GM12878 (cell line): Measurements from ENCODE around the gene EDEM3. TPM values are rescaled to one million over a fixed set of nuclear protein-coding genes. Genes with fewer than 3 reads are reported as not detected.

Experiments
- ATAC-seq: fragments of 200-7000 bp; cut with Tn5 transposase; 3 replicates; pipeline ENCODE4 v1.9.1; 2020; ENCODE audit warnings: mild to moderate bottlenecking, moderate library complexity
- BruUV-seq: library from RNA; stranded (reverse); fragments of 400-500 nt; replicated peaks from 2 replicates; lab custom pipeline; 2021; lab: Mats Ljungman, UMichigan
- CTCF ChIA-PET: fragments of 300-600 bp; sonication (Branson Sonifier 250); formaldehyde crosslinking; extraction: SDS; loops from one replicate; lab custom pipeline; 2021; ENCODE audit warnings: inconsistent platforms; lab: Yijun Ruan, JAX
- POLR2A ChIA-PET: fragments of 350-600 bp; formaldehyde crosslinking; extraction: SDS; loops from one replicate; lab custom pipeline; 2021; ENCODE audit warnings: inconsistent platforms; lab: Charles Lee
- RAD21 ChIA-PET: fragments of 300-600 bp; sonication (Branson Sonifier 250); formaldehyde crosslinking; loops from one replicate; lab custom pipeline; 2023; ENCODE audit warnings: antibody characterized with exemption; ENCODE audit not compliant: unreplicated experiment; lab: Charles Lee
- SMC1A ChIA-PET: fragments of 300-600 bp; sonication (Branson Sonifier 250); formaldehyde crosslinking; loops from one replicate; lab custom pipeline; 2023; ENCODE audit not compliant: unreplicated experiment, uncharacterized antibody; lab: Charles Lee
- DNase-seq: peaks from one replicate; pipeline ENCODE4 v3.0.0-alpha.2; 2011; ENCODE audit warnings: low read depth, low spot score
- FAIRE-seq: peaks from 3 replicates; lab custom pipeline; 2011; peaks lifted over from hg19 to GRCh38; lab: Jason Lieb, UNC
- H2AFZ ChIP-seq: 2 replicates; pipeline ENCODE4 v1.6.0; 2011; ENCODE audit warnings: low read depth, low read length, control low read depth; ENCODE audit not compliant: control insufficient read depth
- H3K27ac ChIP-seq: 2 replicates; pipeline ENCODE4 v1.5.1; 2011; ENCODE audit warnings: control low read depth; ENCODE audit not compliant: control insufficient read depth, insufficient read depth
- H3K27me3 ChIP-seq, 2 experiments: replicated peaks in 1 of 2; 2 replicates each; pipeline versions ENCODE4 v1.6.0 to v1.6.1; 2011; ENCODE audit warnings: low read length in 1 of 2; ENCODE audit not compliant: control insufficient read depth in 2 of 2, insufficient read depth in 2 of 2
- H3K36me3 ChIP-seq, 2 experiments: 2 replicates each; pipeline ENCODE4 v1.5.1; 2011; ENCODE audit warnings: low read length in 1 of 2; ENCODE audit not compliant: control insufficient read depth in 2 of 2, insufficient read depth in 2 of 2
- H3K4me1 ChIP-seq: 2 replicates; pipeline ENCODE4 v1.6.1; 2011; ENCODE audit warnings: mild to moderate bottlenecking, low read length, moderate library complexity, mixed read lengths; ENCODE audit not compliant: control insufficient read depth, insufficient read depth
- H3K4me2 ChIP-seq: 2 replicates; pipeline ENCODE4 v1.6.0; 2011; ENCODE audit warnings: control low read depth; ENCODE audit not compliant: control insufficient read depth, insufficient read depth
- H3K4me3 ChIP-seq: fragments of 200-600 bp; sonication (generic); 2 replicates; pipeline ENCODE4 v1.5.1; 2016
- H3K79me2 ChIP-seq: 2 replicates; pipeline ENCODE4 v1.6.0; 2011; ENCODE audit warnings: low read length; ENCODE audit not compliant: control insufficient read depth, insufficient read depth
- H3K9ac ChIP-seq: 2 replicates; pipeline ENCODE4 v1.8.0; 2011; ENCODE audit warnings: low read length, control low read depth, mixed read lengths; ENCODE audit not compliant: control insufficient read depth, insufficient read depth
- H3K9me3 ChIP-seq: replicated peaks from 3 replicates; pipeline ENCODE4 v1.5.1; 2011; ENCODE audit warnings: mild to moderate bottlenecking, low read length; ENCODE audit not compliant: control insufficient read depth, insufficient read depth
- H4K20me1 ChIP-seq: 2 replicates; pipeline ENCODE4 v1.6.0; 2011; ENCODE audit not compliant: control insufficient read depth, insufficient read depth
- ASH2L ChIP-seq: fragments of 300-600, 200-600 bp; sonication (generic); IDR thresholded peaks from 2 replicates; pipeline ENCODE4 v1.6.1; 2017; ENCODE audit warnings: low read depth, mild to moderate bottlenecking, borderline replicate concordance
- IKZF1 ChIP-seq: fragments of 450-650 bp; conservative IDR thresholded peaks from 2 replicates; pipeline ENCODE4 v1.6.1; 2017; ENCODE audit warnings: antibody characterized with exemption, mild to moderate bottlenecking
- ZNF217 ChIP-seq: fragments of 450-650 bp; IDR thresholded peaks from 2 replicates; pipeline ENCODE4 v1.6.1; 2017; ENCODE audit warnings: antibody characterized with exemption, mild to moderate bottlenecking
- WGBS: methylation state at CpG from one replicate; pipeline ENCODE4 v1.1.6; 2016; ENCODE audit warnings: low lambda C conversion rate; ENCODE audit not compliant: insufficient replicate concordance, insufficient coverage; ENCODE audit errors: missing lambda C conversion rate; 5-methylcytosine and 5-hydroxymethylcytosine counted together
- in situ Hi-C: fragments of 300-500 bp; cut with MboI; formaldehyde crosslinking; loops from 9 replicates; pipeline ENCODE4 v1.14.3; 2018; ENCODE audit warnings: mixed read lengths
- intact Hi-C: fragments of 100-400 bp; cut with micrococcal nuclease; formaldehyde crosslinking; loops from one replicate; pipeline ENCODE4 v1.14.2; 2022; ENCODE audit not compliant: unreplicated experiment
- polyA plus RNA-seq, 11 experiments: library from polyadenylated mRNA; depleted of rRNA in 4 of 11; unstranded in 6 of 11; stranded (reverse) in 5 of 11; fragments of >200 nt; fragmentation: Nextera tagmentation in 4 of 11; fragmentation: Illumina TruSeq in 1 of 11; extraction: Ambion mirVana in 4 of 11; extraction: Trizol in 1 of 11; gene quantifications; 1 replicate in 1 of 11; 2 replicates in 10 of 11; pipeline versions ENCODE4 v1.2.1 to v1.2.3, GENCODE V29; 2011 to 2016; ENCODE audit warnings: inconsistent platforms in 2 of 11, missing spikeins in 2 of 11, low read depth in 1 of 11
- total RNA-seq, 4 experiments: library from RNA; depleted of rRNA in 3 of 4; stranded (reverse); fragments of >200 nt in 3 of 4; fragmentation: Illumina TruSeq in 1 of 4; extraction: Trizol in 1 of 4; gene quantifications; 2 replicates each; pipeline versions ENCODE4 v1.2.1 to v1.2.3, GENCODE V29; 2013 to 2021
- TF ChIP-seq, protein P1 (sequence below): fragments of 450-650 bp; IDR thresholded peaks from 2 replicates; pipeline ENCODE4 v1.6.1; 2018; ENCODE audit warnings: mild to moderate bottlenecking, low read depth, moderate library complexity; ENCODE audit not compliant: partially characterized antibody
- TF ChIP-seq, protein P2 (sequence below): IDR thresholded peaks from 2 replicates; pipeline ENCODE4 v1.6.1; 2011; ENCODE audit warnings: borderline replicate concordance, low read depth, mild to moderate bottlenecking, moderate library complexity, low read length; ENCODE audit not compliant: insufficient read depth, poor library complexity, severe bottlenecking
- TF ChIP-seq, protein P3 (sequence below): fragments of 450-650 bp; IDR thresholded peaks from 2 replicates; pipeline ENCODE4 v1.6.1; 2017; ENCODE audit warnings: low read depth, mild to moderate bottlenecking, moderate library complexity

EDEM3 gene
- total and polyA plus RNA-seq, 10 of the 15 experiments (the other 5 are each of a cell fraction or from before 2014, with no cell fraction given): 6.4 to 19.3 (median 14.3) TPM

DNA sequence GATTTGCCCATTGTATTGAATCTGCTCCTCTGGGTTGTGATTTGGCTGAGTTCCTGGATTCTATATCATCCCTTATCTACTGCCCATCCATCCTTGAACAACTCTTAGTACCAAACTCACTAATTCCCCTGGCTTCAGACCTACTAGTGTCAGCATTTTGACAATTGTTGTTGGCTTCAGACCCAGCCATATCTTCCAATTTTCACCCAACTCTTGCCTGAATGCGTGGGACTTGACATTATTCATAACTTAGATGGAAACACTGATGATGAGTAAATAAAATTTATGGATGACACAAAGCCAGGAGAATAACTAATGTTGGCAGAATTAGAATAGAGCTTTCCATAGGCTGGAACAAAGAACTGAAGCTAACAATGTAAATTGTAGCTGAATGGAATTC lies 27.3 kb upstream of the EDEM3 start:
- TF ChIP-seq ZNF217 (no peak), ASH2L (no peak), IKZF1 (no peak)
- TF ChIP-seq, protein P1, sequence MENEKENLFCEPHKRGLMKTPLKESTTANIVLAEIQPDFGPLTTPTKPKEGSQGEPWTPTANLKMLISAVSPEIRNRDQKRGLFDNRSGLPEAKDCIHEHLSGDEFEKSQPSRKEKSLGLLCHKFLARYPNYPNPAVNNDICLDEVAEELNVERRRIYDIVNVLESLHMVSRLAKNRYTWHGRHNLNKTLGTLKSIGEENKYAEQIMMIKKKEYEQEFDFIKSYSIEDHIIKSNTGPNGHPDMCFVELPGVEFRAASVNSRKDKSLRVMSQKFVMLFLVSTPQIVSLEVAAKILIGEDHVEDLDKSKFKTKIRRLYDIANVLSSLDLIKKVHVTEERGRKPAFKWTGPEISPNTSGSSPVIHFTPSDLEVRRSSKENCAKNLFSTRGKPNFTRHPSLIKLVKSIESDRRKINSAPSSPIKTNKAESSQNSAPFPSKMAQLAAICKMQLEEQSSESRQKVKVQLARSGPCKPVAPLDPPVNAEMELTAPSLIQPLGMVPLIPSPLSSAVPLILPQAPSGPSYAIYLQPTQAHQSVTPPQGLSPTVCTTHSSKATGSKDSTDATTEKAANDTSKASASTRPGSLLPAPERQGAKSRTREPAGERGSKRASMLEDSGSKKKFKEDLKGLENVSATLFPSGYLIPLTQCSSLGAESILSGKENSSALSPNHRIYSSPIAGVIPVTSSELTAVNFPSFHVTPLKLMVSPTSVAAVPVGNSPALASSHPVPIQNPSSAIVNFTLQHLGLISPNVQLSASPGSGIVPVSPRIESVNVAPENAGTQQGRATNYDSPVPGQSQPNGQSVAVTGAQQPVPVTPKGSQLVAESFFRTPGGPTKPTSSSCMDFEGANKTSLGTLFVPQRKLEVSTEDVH: no peak
- TF ChIP-seq, protein P2, sequence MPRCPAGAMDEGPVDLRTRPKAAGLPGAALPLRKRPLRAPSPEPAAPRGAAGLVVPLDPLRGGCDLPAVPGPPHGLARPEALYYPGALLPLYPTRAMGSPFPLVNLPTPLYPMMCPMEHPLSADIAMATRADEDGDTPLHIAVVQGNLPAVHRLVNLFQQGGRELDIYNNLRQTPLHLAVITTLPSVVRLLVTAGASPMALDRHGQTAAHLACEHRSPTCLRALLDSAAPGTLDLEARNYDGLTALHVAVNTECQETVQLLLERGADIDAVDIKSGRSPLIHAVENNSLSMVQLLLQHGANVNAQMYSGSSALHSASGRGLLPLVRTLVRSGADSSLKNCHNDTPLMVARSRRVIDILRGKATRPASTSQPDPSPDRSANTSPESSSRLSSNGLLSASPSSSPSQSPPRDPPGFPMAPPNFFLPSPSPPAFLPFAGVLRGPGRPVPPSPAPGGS: no peak
- TF ChIP-seq, protein P3, sequence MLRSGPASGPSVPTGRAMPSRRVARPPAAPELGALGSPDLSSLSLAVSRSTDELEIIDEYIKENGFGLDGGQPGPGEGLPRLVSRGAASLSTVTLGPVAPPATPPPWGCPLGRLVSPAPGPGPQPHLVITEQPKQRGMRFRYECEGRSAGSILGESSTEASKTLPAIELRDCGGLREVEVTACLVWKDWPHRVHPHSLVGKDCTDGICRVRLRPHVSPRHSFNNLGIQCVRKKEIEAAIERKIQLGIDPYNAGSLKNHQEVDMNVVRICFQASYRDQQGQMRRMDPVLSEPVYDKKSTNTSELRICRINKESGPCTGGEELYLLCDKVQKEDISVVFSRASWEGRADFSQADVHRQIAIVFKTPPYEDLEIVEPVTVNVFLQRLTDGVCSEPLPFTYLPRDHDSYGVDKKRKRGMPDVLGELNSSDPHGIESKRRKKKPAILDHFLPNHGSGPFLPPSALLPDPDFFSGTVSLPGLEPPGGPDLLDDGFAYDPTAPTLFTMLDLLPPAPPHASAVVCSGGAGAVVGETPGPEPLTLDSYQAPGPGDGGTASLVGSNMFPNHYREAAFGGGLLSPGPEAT: no peak
- intact Hi-C loops: no loop called here
- Histone ChIP-seq H4K20me1 (no peaks in the 10 kb centered on the region), H3K4me1 (peaks cover 3% of the 10 kb centered on the region), H3K27me3 (no peaks in the 10 kb centered on the region), H3K36me3 (no peaks in the 10 kb centered on the region), H3K4me2 (no peak overlapping the region), H3K9ac (no peak overlapping the region), H3K9me3 (peaks cover 9% of the 10 kb centered on the region; the same call in 2 of the 3 replicates), H3K27ac (no peak overlapping the region), H3K4me3 (no peak overlapping the region), H3K79me2 (no peaks in the 10 kb centered on the region), H2AFZ (no peak overlapping the region)
- WGBS: 92% methylated on average over 1 of the region's 1 CpG
- FAIRE-seq (no peak), DNase-seq (no peak), ATAC-seq (no peak)
- in situ Hi-C loops: no loop called here
- BruUV-seq: no TSS peak
- ChIA-PET POLR2A (no interaction called here), SMC1A (interaction anchor here (0.8 kb wide), 1 partner anchor 10 kb away, joined by 3 read pairs; no protein-coding TSS in a partner anchor), RAD21 (no interaction called here), CTCF (no interaction called here)
